Ishikawa (cell line): ENCODE data around the gene PPP3CB.
A peak's percentile ranks its signal among the peaks of the same experiment; 100 is the strongest.

Source experiments
- EP300 ChIP-seq: IDR thresholded peaks from 2 replicates; pipeline ENCODE4 v1.6.1; 2012; ENCODE audit warnings: borderline replicate concordance
- FOXM1 ChIP-seq: IDR thresholded peaks from 2 replicates; pipeline ENCODE4 v1.6.1; 2012; ENCODE audit warnings: low read depth, borderline replicate concordance
- TAF1 ChIP-seq: IDR thresholded peaks from 2 replicates; pipeline ENCODE4 v1.6.1; 2012; ENCODE audit warnings: low read depth, mild to moderate bottlenecking

DNA sequence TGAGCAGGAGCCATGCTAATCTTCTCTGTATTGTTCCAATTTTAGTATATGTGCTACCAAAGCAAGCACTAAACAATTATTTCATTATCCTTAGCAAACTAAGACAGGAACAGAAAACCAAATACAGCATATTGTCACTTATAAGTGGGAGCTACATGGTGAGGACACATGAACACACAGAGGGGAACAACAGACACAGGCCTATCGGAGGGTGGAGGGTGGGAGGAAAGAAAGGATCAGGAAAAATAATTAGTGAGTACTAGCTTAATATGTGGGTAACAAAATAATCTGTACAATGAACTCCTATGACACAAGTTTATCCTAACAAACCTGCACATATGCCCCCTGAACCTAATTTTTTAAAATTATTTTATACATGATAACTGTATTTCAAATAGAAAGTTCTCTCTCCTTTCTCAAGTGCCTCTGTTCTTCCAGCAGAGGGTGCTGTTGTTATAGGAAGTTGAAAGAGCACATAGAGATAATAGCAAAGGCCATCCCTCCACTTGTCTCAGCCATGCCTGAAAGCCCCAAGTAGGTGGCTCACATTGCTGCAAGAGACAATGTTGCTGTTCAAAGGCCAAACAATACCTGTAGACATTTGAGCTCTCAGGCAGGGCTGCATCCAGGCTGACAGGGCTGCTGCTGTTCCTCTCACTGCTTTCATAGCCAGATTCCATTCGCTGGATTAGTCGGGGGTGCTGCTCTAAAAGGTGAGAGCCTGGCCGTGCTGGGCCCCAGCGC is 33.4 kb upstream of the PPP3CB start:
- TF ChIP-seq TAF1 (no peak), EP300 (no peak), FOXM1 (peak; percentile 24; the same call in 1 of the 2 replicates)
